ENCODE data around the gene RIN1. TPM values are rescaled to one million over a fixed set of nuclear protein-coding genes. Genes with fewer than 3 reads are reported as not detected.

The RIN1 gene
- total and polyA plus RNA-seq, 2 of the 13 experiments (the other 11 are each of a cell fraction or from before 2014, with no cell fraction given): 2.4 to 4.1 TPM

GRCh38 chr11:66366844-66367477 is 30.7 kb upstream of the RIN1 start:
- H3K36me3 ChIP-seq (replicated peaks in 1 of 2; ENCODE audit: control insufficient read depth in 1 of 2, insufficient read depth in 2 of 2, low read length in 2 of 2): peaks cover 1 to 10% of the 10 kb centered on the region in 2 experiments; a peak in 1 of 5 replicates
- peaks cover 42% of the 10 kb centered on the region for H3K4me1 ChIP-seq (ENCODE audit: insufficient read depth, low read length)
- no TSS peak for BruUV-seq (replicated peaks)
- DNase-seq (ENCODE audit: low spot score): no peak
- ATAC-seq: no peak
- intact Hi-C loops (cut with micrococcal nuclease; ENCODE audit: unreplicated experiment) (no loop called here), in situ Hi-C loops (cut with HindIII; ENCODE audit: extremely low pct_ligation_motif_present, low pct_unique_long_range_greater_than_20kb) (no loop called here)
- H3K4me3 ChIP-seq (replicated peaks in 1 of 3; ENCODE audit: insufficient read depth in 1 of 3, low read depth in 2 of 3, low read length in 3 of 3): no peak overlapping the region
- no peaks in the 10 kb centered on the region for H3K9me3 ChIP-seq (ENCODE audit: low read length)
- FAIRE-seq: no peak
- H2AFZ ChIP-seq (ENCODE audit: low read length): no peak overlapping the region
- CTCF ChIA-PET (ENCODE audit: low intra/inter-chr PET ratio, low total read pairs): no interaction called here
- no peaks in the 10 kb centered on the region for H3K79me2 ChIP-seq (ENCODE audit: insufficient read depth, low read length)
- no peak overlapping the region for H3K9ac ChIP-seq (ENCODE audit: insufficient read depth, low read depth, low read length)
- POLR2A ChIA-PET: interaction anchor here (0.9 to 1.2 kb wide), 2 partner anchors 16 to 72 kb away, joined by 3 read pairs; partner anchors contain the start of gene MRPL11
- no peaks in the 10 kb centered on the region for H3K27me3 ChIP-seq (ENCODE audit: control insufficient read depth in 1 of 2, insufficient read depth in 2 of 2, low read length in 2 of 2)
- H3K4me2 ChIP-seq (ENCODE audit: low read depth, low read length): no peak overlapping the region
- H4K20me1 ChIP-seq (ENCODE audit: insufficient read depth, low read length): no peaks in the 10 kb centered on the region; the same call in 1 of the 2 replicates
- WGBS (ENCODE audit: low lambda C conversion rate): 84% methylated on average over 6 of the region's 8 CpGs
- no peak overlapping the region for H3K27ac ChIP-seq (ENCODE audit: extremely low read length, insufficient read depth, low read length)
- TF ChIP-seq NFKBIZ (CRISPR knock-in tag; IDR thresholded peaks at IDR 0.05) (no peak), ZNF510 (CRISPR knock-in tag; IDR thresholded peaks at IDR 0.05; ENCODE audit: low read depth) (no peak), MXI1 (IDR thresholded peaks at IDR 0.05; ENCODE audit: borderline replicate concordance, low read depth, low read length) (no peak), ZNF136 (CRISPR knock-in tag; IDR thresholded peaks at IDR 0.05; ENCODE audit: low read depth) (no peak), RBM22 (optimal IDR thresholded peaks at IDR 0.05; ENCODE audit: low read length) (peak; percentile 29), KLF11 (CRISPR knock-in tag; IDR thresholded peaks at IDR 0.05) (no peak), GLI4 (CRISPR knock-in tag; IDR thresholded peaks at IDR 0.05; ENCODE audit: borderline replicate concordance) (no peak), ZNF616 (CRISPR knock-in tag; IDR thresholded peaks at IDR 0.05; ENCODE audit: low read depth) (no peak), HIVEP1 (CRISPR knock-in tag; IDR thresholded peaks at IDR 0.05) (no peak), ZNF160 (CRISPR knock-in tag; IDR thresholded peaks at IDR 0.05) (no peak), ZNF563 (CRISPR knock-in tag; IDR thresholded peaks at IDR 0.05) (no peak), CAMTA2 (CRISPR knock-in tag; IDR thresholded peaks at IDR 0.05; ENCODE audit: borderline replicate concordance) (no peak), FOXA1 (IDR thresholded peaks at IDR 0.05) (no peak), FOXA1 (CRISPR knock-in tag; IDR thresholded peaks at IDR 0.05) (no peak), MED8 (CRISPR knock-in tag; IDR thresholded peaks at IDR 0.05; ENCODE audit: insufficient replicate concordance) (no peak), DRAP1 (CRISPR knock-in tag; IDR thresholded peaks at IDR 0.05) (no peak), TAF15 (IDR thresholded peaks at IDR 0.05; ENCODE audit: low read depth, low read length, poor library complexity, severe bottlenecking) (no peak), ZNF768 (CRISPR knock-in tag; IDR thresholded peaks at IDR 0.05) (no peak), BHLHE40 (IDR thresholded peaks at IDR 0.05; ENCODE audit: low read length) (no peak), MYC (CRISPR knock-in tag; IDR thresholded peaks at IDR 0.05; ENCODE audit: borderline replicate concordance) (no peak), SP2 (CRISPR knock-in tag; IDR thresholded peaks at IDR 0.05) (no peak), PAWR (CRISPR knock-in tag; IDR thresholded peaks at IDR 0.05; ENCODE audit: borderline replicate concordance) (no peak), AKAP8 (CRISPR knock-in tag; IDR thresholded peaks at IDR 0.05) (peak; percentile 78; the same call in 1 of the 2 replicates), ZBTB2 (CRISPR knock-in tag; IDR thresholded peaks at IDR 0.05; ENCODE audit: low read depth) (no peak), ZNF138 (CRISPR knock-in tag; IDR thresholded peaks at IDR 0.05; ENCODE audit: low read depth) (no peak), ZNF629 (CRISPR knock-in tag; conservative IDR thresholded peaks at IDR 0.05) (peak; percentile 77), POLR2G (IDR thresholded peaks at IDR 0.05; ENCODE audit: low read depth, low read length) (peak; percentile 50)

Data from HepG2 (cell line).